SJCRH30 (cell line): Measurements from ENCODE around the gene ARHGEF3. TPM values are rescaled to one million over a fixed set of nuclear protein-coding genes. Genes with fewer than 3 reads are reported as not detected.
A peak's percentile ranks its signal among the peaks of the same experiment; 100 is the strongest.

ENCODE experiments used
- DNase-seq, 2 experiments: peaks; one replicate each; pipeline ENCODE4 v3.0.0-alpha.2; 2015 to 2020
- H3K27ac ChIP-seq: fragments of 250-450 bp; sonication (Bioruptor Pico); 2 replicates; pipeline ENCODE4 v1.5.1; 2020; ENCODE audit warnings: mild to moderate bottlenecking, moderate library complexity
- H3K27me3 ChIP-seq: fragments of 250-450 bp; sonication (Bioruptor Pico); 2 replicates; pipeline ENCODE4 v1.5.1; 2020; ENCODE audit warnings: mild to moderate bottlenecking, moderate library complexity
- H3K36me3 ChIP-seq: fragments of 250-450 bp; sonication (Bioruptor Pico); 2 replicates; pipeline ENCODE4 v1.5.1; 2020; ENCODE audit warnings: mild to moderate bottlenecking, moderate library complexity
- H3K4me1 ChIP-seq: fragments of 250-450 bp; sonication (Bioruptor Pico); 2 replicates; pipeline ENCODE4 v1.5.1; 2020; ENCODE audit warnings: mild to moderate bottlenecking, moderate library complexity
- H3K4me3 ChIP-seq: fragments of 250-450 bp; sonication (Bioruptor Pico); 2 replicates; pipeline ENCODE4 v1.5.1; 2020; ENCODE audit warnings: mild to moderate bottlenecking, moderate library complexity
- H3K9me3 ChIP-seq: fragments of 250-450 bp; sonication (Bioruptor Pico); replicated peaks from 2 replicates; pipeline ENCODE4 v1.5.1; 2020; ENCODE audit warnings: mild to moderate bottlenecking, moderate library complexity
- total RNA-seq: library from RNA; depleted of rRNA; stranded (reverse); fragments of >200 nt; shearing (Covaris generic); gene quantifications from 2 replicates; pipeline ENCODE4 v1.2.3, GENCODE V29; 2014; rRNA removed

ARHGEF3 gene, protein sequence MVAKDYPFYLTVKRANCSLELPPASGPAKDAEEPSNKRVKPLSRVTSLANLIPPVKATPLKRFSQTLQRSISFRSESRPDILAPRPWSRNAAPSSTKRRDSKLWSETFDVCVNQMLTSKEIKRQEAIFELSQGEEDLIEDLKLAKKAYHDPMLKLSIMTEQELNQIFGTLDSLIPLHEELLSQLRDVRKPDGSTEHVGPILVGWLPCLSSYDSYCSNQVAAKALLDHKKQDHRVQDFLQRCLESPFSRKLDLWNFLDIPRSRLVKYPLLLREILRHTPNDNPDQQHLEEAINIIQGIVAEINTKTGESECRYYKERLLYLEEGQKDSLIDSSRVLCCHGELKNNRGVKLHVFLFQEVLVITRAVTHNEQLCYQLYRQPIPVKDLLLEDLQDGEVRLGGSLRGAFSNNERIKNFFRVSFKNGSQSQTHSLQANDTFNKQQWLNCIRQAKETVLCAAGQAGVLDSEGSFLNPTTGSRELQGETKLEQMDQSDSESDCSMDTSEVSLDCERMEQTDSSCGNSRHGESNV
- 24.9 and 29.9 TPM in 2 replicates for total RNA-seq

DNA sequence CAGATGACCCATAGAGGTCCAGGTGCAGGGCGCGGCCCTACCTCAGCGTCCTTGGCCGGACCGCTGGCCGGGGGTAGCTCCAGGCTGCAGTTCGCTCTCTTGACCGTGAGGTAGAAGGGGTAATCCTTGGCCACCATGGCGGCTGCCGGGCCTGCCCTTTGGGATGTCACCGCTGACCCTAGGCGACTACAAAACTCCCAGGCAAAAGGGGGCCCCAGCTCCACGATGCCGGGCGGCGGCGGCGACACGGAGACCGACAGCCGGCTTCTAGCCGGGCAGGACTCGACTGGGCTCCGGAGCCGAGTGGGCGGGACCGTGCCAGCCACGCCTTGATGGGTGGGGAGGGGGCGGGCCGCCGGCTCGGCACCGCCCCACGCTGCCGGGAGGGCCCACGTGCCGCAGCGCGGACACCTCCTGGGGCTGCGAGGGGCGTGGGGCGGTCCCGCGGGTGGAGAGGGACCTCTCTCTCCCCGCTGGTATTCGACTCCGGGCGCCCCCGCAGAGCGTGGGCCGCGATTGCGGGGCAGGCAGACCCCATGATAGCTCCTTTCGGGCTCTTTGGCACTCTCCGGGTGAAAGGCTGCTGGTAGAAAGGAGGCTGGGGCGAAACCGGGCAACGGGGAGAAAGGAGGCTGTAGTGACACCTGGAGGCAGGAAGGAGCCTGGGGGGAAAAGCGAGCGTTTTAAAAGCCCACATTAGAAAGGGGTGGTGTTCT lies at the start of gene ARHGEF3:
Gene ARHGEF3, minus strand, starts transcription at position 288 of the 716 bp plus-strand sequence. Its CDS starts 151 bp downstream, at position 137.
- no peak within 1 kb of the TSS for H3K27ac ChIP-seq

DNA sequence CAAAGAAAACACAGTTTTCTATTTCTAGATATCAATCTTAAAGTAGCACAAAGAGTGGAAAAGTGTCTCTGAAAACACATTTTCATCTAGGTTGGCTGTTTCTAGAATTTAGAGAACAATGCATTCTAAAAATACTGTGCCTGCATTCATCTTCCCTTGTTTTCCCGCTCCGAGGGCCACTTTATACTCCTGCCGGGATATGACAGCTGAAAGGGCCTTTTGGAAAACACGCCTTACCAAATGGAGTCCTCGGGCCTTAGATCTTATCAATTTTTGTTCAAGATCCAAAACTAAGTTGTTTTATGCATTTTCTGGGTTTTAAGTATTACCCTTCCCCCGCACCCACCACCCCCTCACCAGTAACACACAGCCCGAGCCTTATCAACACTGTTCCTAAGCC lies 47.9 kb upstream of the ARHGEF3 start:
- no peaks in the 10 kb centered on the region for H3K27me3 ChIP-seq
- H3K27ac ChIP-seq = no peak overlapping the region
- no peaks in the 10 kb centered on the region for H3K9me3 ChIP-seq
- H3K4me3 ChIP-seq = no peak overlapping the region
- H3K4me1 ChIP-seq = no peaks in the 10 kb centered on the region
- H3K36me3 ChIP-seq = no peaks in the 10 kb centered on the region
- DNase-seq = no peak

More for the DNA sequence above, at the start of gene ARHGEF3:
- Histone ChIP-seq H3K36me3 (no peaks in the 10 kb centered on the region), H3K4me3 (no peak within 1 kb of the TSS), H3K9me3 (no peaks in the 10 kb centered on the region), H3K4me1 (no peaks in the 10 kb centered on the region), H3K27me3 (no peaks in the 10 kb centered on the region)
- no peak for DNase-seq

DNA sequence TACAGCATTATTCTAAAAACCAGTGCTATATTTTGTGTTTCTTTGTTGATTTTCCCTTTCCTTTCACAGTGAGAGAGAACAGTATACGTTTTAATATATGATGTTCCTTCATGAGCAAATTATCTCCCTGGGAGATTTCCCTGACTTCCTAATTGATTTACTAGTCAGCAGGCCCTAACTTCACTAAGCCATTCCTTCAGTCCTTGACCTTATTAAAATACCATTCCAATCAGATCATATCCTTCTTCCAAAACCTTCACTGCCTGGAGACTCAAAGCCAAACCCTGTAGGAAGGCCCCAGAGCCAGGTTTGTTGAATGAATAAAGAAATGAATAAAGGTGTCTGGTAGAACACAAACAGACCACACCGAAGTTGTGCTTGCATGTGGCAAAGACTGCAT lies 43.8 kb upstream of the ARHGEF3 start:
- no peaks in the 10 kb centered on the region for H3K36me3 ChIP-seq
- no peak for DNase-seq
- no peaks in the 10 kb centered on the region for H3K4me1 ChIP-seq
- H3K27ac ChIP-seq = no peak overlapping the region
- no peaks in the 10 kb centered on the region for H3K27me3 ChIP-seq
- no peak overlapping the region for H3K4me3 ChIP-seq
- H3K9me3 ChIP-seq = no peaks in the 10 kb centered on the region

DNA sequence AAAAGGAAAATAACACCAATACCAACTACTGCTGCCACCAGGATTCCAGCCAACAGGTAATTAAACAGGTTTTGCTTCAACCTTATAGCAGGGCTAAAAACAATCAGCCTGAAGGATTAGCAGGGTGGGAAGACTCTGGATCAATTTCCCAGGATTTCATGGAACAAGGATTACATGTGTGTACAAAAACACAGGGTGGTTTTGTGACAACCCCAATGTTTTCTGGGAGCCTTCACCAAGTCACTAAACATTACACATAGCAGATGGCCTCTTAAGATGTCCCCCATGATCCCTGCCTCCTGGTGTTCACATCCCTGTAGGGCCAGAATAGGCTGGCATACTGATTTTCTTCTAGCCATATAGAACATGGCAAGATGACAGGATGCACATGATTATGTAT lies 42.8 kb upstream of the ARHGEF3 start:
- Histone ChIP-seq H3K4me3 (no peak overlapping the region), H3K4me1 (no peaks in the 10 kb centered on the region; the same call in 1 of the 2 replicates), H3K9me3 (no peaks in the 10 kb centered on the region), H3K27ac (no peak overlapping the region), H3K27me3 (no peaks in the 10 kb centered on the region), H3K36me3 (no peaks in the 10 kb centered on the region)
- no peak for DNase-seq

DNA sequence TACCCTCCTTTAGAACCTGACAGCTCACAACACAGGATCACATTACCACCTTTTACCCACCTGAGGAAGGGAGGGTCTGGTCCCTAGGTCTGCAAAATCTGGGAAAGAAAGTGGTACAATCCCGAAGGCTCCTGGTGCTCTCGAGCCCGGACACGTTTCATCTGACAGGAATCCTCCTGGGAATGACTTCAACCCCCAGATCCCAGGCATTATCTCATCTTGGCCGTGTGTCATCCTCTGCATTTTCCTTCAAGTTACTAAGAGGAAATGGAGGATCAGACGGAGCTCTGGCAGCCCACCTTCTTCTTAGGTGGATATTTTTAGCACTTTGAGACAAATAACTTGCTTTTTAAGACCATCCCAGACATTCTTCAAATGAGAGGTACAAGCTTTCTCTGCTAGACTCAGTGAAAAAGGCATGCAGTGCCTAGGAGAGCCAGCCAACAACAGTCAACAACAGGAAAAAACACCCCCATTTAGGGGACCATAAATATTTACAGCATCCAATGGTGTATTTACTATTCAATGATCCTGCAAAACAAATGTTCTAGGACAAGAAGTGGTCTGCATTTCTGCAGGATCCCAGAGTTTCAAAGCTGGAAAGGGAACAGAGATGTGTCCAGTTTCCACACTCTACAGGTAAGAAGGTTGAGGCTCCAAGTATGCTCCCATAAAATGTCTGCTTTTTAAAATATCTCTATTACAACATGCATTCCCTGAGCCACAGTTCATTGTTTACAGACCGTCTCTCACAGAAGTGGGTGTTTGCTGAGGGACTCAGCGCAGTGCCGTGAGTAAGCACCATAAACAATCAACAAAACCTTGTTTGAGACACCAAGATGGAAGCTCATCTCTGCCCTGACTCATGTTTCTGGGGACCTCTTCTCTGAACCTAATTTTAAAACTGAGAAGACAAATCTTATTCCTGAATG lies 38.3 kb upstream of the ARHGEF3 start:
- H3K27me3 ChIP-seq = no peaks in the 10 kb centered on the region
- peaks cover 4% of the 10 kb centered on the region for H3K4me1 ChIP-seq
- no peaks in the 10 kb centered on the region for H3K9me3 ChIP-seq
- DNase-seq = no peak
- H3K27ac ChIP-seq = no peak overlapping the region
- H3K4me3 ChIP-seq = no peak overlapping the region
- H3K36me3 ChIP-seq = no peaks in the 10 kb centered on the region

DNA sequence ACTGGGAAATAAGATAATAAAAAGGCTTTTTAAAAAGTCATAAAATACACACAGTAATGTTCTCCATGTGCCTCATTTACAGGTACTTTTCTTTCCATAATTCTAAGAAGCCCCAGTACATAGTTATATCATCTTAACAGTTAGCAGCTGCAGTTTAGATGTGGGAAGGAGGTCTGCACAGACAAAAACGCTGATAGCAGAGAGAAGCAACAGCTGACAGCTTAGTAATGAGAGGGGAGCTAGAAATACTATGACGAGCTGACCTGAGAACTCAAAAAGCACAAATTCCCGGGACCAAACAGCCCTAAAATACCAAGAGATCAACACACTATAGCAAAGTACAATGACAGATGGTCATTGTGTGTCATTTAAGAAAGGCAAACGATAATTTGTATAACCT lies 36.7 kb upstream of the ARHGEF3 start:
- H3K4me1 ChIP-seq = peaks cover 6% of the 10 kb centered on the region
- no peaks in the 10 kb centered on the region for H3K27me3 ChIP-seq
- DNase-seq = peak; percentile 38 to 67
- no peaks in the 10 kb centered on the region for H3K9me3 ChIP-seq
- H3K27ac ChIP-seq = no peak overlapping the region
- H3K4me3 ChIP-seq = no peak overlapping the region
- no peaks in the 10 kb centered on the region for H3K36me3 ChIP-seq

DNA sequence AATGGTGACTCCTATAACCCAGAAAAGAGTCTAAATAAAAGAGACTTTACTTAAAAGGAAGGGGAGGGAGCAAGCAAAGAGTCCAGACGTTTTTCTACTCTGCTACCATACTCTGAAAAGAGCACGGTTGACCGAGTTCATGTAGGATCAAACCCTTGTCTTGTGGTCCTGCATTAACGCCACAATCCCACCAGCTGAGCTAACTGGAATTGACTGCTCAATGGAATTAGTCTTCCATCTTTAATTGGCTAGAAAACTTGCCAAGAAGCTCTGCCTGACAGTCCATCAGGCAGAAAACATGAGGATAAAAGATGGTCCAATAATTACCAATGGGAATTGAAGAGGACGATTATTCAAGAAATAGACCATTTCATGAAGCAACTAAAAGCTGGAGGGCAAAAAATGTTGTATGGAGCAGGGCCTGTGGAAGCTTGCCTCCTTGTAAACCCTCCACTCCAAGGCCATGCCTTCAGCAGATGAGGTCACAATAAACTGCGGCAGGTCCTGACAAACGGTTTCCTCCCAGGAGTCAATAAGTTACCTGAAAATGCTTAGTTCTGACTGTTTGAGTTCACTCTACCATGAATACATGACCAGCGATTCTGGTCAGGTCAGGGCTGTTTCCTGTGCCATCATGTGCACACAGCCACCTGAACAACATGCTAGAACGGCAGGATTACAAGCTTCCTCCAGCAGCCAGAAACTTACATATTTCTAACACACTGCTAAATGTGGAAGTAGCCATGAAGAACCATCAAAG lies 35.6 kb upstream of the ARHGEF3 start:
- peaks cover 15% of the 10 kb centered on the region for H3K4me1 ChIP-seq
- no peaks in the 10 kb centered on the region for H3K36me3 ChIP-seq
- no peaks in the 10 kb centered on the region for H3K27me3 ChIP-seq
- no peaks in the 10 kb centered on the region for H3K9me3 ChIP-seq
- no peak overlapping the region for H3K4me3 ChIP-seq
- DNase-seq = no peak
- H3K27ac ChIP-seq = no peak overlapping the region

DNA sequence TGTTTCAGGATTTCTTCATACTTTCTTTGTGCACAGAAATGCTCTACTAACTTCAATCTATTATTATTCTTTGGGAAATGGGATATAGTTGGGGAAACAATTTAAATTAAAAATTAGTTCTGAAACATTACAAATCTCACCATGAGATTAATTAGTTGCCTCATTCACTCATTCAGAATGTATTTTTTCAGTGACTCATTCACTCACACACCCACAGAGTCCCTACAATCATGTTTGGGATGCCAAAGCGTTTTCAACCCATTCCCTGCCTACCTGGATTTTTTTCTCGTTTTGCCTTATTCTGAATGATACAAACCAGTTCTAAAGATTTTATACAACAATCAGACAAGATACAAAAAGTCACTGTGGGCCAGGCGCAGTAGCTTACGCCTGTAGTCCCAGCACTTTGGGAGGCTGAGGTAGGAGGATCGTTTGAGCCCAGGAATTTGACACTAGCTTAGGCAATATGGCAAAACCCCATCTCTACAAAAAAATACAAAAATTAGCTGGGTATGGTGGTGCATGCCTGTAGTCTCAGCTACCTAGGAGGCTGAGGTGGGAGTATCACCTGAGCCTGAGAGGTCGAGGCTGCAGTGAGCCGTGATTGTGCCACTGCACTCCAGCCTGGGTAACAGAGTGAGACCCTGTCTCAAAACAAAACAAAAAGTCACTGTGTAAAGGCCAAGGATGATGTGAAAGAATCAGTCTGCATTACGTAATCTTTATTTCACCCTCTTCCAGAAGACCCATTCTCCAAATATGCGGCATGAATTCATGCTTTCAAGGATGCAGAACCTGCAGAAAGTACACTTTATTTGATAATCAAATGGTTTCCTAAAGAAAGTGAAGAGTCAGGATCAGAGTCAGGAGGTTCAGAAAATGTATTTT lies 34.8 kb upstream of the ARHGEF3 start:
- Histone ChIP-seq H3K27me3 (no peaks in the 10 kb centered on the region), H3K27ac (no peak overlapping the region), H3K9me3 (no peaks in the 10 kb centered on the region), H3K36me3 (no peaks in the 10 kb centered on the region), H3K4me3 (no peak overlapping the region), H3K4me1 (peaks cover 15% of the 10 kb centered on the region)
- DNase-seq = no peak

DNA sequence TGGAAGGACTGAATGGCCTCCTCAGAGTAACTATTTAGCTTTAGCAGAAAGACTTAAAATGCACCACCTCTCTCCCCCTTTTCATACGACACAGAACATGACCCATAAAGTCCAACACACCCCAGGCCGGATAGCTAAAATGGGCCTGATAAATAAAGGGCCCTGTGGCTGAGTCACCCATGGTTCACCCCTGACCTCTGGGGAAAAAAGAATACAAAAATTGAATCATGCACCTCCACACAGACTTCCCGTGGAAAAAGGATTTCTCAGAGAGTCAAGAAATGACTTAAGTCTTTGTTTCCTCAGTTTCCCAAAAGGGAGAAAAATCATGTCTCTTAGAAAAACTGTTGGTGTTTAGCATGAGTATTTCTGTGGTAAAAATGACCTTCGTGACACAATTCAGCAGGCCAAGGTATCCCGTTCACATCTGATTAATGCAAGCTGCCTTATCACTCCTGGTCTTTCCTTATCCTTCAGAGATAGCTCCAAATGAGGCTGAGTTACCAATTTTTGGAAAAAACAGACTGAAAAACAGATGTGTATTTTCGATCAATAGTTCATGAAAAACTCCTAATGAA lies 34.0 kb upstream of the ARHGEF3 start:
- no peak overlapping the region for H3K4me3 ChIP-seq
- H3K4me1 ChIP-seq = peaks cover 15% of the 10 kb centered on the region
- H3K27me3 ChIP-seq = no peaks in the 10 kb centered on the region
- H3K27ac ChIP-seq = no peak overlapping the region
- DNase-seq = no peak
- H3K36me3 ChIP-seq = no peaks in the 10 kb centered on the region
- H3K9me3 ChIP-seq = no peaks in the 10 kb centered on the region

DNA sequence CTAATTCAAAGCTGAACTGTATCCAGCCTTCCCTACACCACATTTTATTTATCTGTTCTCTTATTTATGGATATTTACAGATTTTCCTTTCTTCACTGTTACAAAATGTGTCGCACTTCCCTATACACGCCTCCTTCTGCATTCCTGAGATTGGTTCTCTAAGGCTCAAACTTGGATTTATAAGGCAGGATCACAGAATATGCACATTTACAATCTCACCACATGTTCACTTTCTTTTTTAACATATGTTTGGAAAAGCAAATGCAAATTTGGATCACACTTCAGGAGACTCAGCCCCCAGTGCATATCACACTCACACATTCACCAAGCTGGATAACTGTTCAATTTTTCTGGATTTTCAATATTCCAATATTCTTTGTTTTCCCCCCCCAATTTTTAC lies 31.8 kb upstream of the ARHGEF3 start:
- H3K36me3 ChIP-seq = no peaks in the 10 kb centered on the region
- no peak for DNase-seq
- no peaks in the 10 kb centered on the region for H3K9me3 ChIP-seq
- no peaks in the 10 kb centered on the region for H3K27me3 ChIP-seq
- peaks cover 11% of the 10 kb centered on the region for H3K4me1 ChIP-seq
- no peak overlapping the region for H3K4me3 ChIP-seq
- no peak overlapping the region for H3K27ac ChIP-seq

DNA sequence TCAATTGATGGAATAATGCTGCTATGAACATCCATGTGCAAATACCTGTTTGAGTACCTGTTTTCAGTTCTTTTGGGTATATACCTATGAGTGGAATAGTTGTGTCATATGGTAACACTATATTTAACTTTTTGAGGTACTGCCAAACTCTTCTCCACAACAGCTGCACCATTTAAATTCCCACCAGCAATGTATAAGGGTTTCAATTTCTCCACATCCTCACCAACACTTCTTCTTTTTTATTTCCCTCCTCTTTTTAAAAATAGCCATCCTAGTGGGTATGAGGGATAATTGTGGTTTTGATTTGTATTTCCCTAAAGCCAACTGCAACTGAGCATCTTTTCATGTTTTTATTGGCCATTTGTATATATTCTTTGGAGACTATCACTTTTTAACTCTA lies 31.3 kb upstream of the ARHGEF3 start:
- H3K4me3 ChIP-seq = no peak overlapping the region
- H3K9me3 ChIP-seq = no peaks in the 10 kb centered on the region
- H3K27ac ChIP-seq = no peak overlapping the region
- peaks cover 11% of the 10 kb centered on the region for H3K4me1 ChIP-seq
- peak in 1 of 2 experiments; percentile 43 for DNase-seq
- H3K36me3 ChIP-seq = no peaks in the 10 kb centered on the region
- H3K27me3 ChIP-seq = no peaks in the 10 kb centered on the region

DNA sequence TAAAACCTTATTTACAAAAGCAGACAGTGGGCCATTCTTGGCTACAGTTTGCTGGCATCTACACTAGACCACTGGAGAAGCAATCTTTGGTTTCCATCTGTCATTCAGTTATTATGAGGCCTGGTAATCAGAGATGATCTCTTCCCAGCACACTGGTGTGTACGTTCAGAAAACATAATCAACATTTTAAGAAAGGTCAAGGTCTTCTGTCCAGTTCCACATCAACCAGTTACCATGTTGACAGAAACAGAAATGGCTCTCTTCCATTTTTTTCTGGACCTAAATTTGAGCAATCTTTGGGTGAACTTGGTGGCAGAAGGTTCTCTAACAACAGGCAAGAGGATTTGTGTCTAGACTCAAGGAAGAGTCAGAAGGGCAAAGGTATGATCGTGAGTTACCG lies 29.8 kb upstream of the ARHGEF3 start:
- Histone ChIP-seq H3K36me3 (no peaks in the 10 kb centered on the region), H3K27ac (no peak overlapping the region), H3K27me3 (no peaks in the 10 kb centered on the region), H3K4me3 (no peak overlapping the region), H3K9me3 (no peaks in the 10 kb centered on the region), H3K4me1 (peaks cover 11% of the 10 kb centered on the region)
- DNase-seq = no peak

DNA sequence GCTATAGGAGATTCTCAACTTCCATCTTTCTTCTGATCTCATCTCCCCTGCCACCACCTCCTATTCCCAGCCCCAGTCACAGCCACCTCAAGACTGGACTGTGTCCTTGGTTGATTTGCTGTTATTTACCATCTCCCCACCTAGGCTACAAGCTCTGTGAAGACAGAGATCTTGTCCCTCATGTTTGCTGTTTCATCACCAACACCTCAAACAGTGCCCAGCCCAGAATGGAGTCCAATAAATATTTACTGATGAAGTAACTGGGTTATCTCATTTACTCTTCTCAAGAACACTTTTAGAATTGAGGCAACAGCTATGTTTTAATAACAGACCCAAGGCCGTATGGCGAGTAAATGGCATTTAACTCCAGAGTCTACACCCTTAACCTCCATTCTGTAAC lies 29.1 kb upstream of the ARHGEF3 start:
- Histone ChIP-seq H3K9me3 (no peaks in the 10 kb centered on the region), H3K4me1 (peaks cover 11% of the 10 kb centered on the region), H3K36me3 (no peaks in the 10 kb centered on the region), H3K27me3 (no peaks in the 10 kb centered on the region), H3K27ac (no peak overlapping the region), H3K4me3 (no peak overlapping the region)
- no peak for DNase-seq
